GM19455 (cell line): Measurements from ENCODE around the gene CCDC71.

Experiments used
- ATAC-seq: cut with Tn5 transposase; IDR thresholded peaks from one replicate; pipeline ENCODE4 v1.9.1; 2021; ENCODE audit not compliant: unreplicated experiment

Gene CCDC71

DNA sequence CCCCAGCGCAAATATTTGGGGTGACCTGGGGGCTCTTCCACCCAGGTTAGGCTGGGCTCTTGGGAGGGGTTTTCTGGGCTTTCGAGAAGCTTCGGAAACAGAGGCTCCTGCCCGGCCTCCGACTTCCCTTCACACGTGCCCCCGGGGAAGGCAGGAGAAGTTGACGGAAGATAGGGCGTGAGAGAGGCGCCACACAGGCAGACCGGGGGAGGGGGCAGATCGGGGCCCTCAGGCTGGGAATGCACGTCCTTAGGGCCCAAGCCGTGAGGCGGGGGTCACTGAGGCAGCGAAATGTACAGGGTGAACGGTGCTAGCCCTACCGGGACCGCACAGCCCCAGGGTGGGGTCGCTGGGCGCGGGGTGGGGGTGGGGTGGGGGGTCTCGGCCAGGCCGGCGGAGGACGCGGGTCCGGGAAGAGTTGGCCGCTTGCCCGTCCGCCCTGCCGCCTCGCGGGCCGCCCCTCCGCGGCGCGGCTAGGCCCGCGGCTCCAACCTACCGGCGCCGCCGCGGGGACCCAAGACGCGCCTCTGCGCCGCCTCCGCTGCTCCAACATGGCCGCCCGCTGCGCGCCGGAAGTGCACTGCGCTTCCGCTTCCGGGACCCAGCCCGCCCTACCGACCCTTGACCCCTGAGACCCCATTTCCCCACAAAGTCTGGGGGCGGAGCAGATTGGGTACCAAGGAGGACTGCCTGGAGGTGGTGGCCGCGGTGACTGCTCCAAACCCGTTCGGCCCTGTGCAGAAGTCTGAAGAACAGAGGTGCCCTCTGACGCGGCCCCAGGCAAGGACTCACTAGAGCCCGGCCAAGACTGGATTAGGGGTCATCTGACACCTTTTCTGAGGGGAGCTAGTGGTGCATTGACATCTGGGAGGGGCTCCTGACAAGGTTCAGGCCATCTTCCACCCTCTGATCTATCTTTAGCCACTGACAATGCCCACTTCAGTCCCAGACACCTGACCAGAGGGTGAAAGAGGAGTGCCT is at the start of gene CCDC71:
Gene CCDC71 (minus strand): TSS at position 561 of the 981 bp plus-strand sequence. CDS start 2,123 bp downstream, outside the sequence.
- peak; percentile 58 for ATAC-seq

DNA sequence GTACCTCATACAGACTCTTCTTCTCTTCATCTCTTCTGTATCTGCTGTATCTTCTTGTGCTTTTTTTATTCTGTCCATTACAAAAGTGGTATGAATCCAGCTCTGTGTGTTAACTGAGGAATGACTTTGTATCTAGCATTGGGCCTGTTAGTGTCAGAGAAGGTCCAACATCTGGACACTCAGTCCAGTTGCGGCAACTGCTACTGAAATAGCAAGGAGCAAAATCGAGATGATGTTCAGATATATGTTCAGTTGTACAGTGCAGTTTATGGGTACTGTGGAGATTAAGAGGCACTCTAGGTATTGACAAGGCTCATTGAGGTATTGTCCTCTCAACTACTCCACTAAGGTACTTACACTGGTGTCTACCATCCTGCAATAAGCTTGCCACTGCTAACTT is 47.9 kb upstream of the CCDC71 start:
- ATAC-seq = no peak

DNA sequence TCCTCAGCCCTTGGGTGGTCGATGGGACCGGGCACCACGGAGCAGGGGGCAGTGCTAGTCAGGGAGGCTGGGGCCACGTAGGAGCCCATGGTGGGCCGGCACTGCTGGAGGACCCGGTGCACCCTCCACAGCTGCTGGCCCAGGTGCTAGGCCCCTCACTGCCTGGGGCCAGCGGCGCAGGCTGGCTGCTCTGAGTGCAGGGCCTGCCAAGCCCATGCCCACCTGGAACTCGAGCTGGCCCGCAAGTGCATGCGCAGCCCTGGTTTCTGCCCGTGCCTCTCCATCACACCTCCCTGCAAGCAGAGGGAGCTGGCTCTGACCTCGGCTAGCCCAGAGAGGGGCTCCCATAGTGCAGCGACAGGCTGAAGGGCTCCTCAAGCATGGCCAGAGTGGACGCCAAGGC is 47.4 kb upstream of the CCDC71 start:
- ATAC-seq = no peak

DNA sequence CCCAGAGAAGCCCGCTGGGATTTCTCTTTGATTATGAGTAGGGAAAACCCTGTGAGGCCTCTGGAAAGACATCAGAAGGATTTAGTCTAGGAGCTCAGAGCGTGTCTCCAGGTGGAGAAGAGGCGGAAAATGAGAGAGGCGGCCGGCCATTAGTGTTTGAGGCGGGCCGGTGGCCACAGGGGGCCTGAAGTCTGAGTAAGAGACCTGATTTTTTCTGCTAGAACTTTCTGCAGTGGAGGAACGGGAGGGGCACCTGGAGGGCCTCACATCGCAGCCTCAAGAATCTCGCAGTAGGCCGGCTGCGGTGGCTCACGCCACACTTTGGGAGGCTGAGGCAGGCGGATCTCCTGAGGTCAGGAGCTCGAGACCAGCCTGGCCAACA is 33.8 kb upstream of the CCDC71 start:
- no peak for ATAC-seq

DNA sequence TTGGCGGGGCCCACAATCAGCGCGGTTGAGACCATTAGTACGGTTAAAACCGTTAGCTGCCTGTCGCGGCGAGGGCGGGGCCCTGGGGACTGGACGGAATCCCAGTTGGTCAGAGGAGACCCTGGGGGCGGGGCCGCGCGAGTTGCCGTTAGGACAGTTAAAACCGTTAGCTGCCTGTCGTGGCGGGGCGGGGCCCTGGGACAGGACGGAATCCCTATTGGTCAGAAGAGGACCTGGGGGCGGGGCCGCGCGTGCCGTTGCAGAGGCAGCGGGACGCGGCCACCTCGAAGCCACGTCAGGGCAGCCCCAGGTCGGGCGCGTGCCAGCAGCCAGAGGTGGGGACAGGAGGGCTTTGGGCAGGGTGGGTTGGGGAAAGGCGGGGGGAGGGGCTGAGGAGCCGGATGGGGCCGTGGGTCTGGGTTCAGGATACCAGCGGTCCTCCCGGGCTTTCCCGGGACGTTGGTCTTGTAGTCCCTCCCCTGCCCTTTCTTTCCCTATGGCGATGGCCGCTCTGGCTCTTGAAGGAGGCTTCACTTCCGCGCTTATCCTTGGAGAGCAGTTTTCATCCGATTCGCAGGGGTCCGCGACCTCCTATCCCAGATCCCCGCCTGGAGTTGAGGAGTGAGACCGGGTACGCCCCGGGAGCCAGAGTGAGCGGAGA is 33.2 kb upstream of the CCDC71 start:
- no peak for ATAC-seq

DNA sequence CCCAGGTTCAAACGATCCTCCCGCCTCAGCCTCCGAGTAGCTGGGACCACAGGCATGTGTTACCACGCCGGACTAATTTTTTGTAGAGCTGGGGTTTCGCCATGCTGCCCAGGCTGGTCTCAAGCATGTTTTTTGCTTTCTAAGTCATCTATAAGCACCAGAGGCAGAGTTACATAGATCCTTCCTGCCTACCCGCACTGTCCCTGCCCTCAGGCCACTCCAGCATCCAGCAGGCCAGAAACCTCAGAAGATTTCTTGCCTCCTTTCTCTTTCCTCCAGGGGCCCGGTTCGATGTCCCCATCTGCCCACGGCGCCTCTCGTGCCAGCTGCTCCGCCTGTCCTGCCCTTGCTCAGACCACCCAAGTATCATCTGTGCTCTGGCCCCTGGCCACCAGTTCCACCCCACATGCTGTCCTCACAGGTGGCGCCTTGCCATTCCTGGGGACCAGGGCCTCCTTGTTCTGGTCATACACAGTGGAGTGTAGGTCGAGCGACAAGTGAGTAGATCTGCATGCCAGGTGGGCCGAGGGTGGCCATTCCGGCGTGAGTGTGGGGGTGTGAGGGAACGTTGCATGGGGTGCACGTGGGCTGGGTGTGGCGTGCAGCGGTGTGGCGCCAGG is 32.6 kb upstream of the CCDC71 start:
- ATAC-seq = no peak

DNA sequence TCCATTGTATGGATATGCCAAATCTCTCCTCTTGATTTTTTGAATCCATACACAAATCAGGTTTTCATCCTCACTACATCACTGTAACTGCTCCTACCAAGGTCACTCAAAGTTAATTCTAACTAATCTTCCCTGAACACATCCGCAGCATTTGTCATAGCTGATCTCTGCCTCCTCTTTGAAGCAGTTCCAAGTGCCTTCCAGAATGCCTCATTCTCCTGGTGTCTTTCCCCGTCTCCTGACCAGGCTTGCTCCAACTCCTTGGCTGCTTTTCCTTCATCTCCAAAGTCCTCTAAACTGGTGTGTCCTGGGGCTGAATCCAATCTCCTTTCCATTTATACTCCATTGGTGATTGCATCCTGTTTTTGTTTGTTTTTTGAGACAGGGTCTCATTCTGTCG is 32.0 kb upstream of the CCDC71 start:
- no peak for ATAC-seq

DNA sequence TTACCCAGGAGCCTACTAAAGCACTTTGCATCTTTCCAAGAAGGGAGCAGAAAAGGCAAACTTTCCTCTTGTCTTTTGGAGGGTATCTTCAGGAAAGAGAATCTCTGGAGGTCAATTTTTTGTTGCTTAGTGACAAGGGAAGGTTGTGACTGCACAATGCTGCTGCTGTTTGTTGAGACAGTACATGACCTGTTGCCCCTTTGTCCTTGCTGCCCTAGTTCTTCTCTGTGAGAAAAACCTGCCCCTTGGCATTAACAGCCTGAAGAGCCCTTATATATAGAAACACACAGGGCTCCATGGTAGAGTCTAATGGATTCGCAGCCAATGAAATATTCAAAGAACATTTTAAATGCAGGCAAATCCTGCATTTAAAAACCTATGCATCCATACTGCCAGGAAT is 25.6 kb upstream of the CCDC71 start:
- no peak for ATAC-seq

DNA sequence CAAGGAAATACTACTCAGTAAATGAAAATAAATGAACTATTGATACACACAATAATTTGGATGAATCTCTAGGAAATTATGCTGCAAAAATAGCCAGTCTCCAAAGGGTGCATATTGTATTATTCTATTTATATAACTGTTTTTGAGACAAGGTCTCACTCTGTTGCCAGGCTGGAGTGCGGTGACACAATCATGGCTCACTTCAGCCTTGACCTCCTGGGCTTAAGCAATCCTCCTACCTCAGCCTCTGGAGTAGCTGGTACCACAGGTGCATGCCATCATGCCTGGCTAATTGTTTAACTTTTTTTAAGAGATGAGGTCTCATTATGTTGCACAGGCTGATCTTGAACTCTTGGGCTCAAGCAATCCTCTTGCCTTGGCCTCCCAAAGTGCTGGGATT is 17.7 kb upstream of the CCDC71 start:
- no peak for ATAC-seq

DNA sequence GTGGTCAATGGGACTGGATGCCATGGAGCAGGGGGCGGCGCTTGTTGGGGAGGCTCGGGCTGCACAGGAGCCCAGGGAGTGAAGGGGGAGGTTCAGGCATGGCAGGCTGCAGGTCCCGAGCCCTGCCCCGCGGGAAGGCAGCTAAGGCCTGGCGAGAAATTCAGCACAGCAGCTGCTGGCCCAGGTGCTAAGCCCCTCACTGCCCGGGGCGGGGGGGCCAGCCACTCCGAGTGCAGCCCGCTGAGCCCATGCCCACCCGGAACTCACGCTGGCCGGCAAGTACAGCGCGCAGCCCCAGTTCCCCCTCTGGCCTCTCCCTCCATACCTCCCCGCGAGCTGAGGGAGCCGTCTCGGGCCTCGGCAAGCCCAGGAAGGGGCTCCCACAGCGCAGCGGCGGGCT is 16.6 kb upstream of the CCDC71 start:
- ATAC-seq = no peak

DNA sequence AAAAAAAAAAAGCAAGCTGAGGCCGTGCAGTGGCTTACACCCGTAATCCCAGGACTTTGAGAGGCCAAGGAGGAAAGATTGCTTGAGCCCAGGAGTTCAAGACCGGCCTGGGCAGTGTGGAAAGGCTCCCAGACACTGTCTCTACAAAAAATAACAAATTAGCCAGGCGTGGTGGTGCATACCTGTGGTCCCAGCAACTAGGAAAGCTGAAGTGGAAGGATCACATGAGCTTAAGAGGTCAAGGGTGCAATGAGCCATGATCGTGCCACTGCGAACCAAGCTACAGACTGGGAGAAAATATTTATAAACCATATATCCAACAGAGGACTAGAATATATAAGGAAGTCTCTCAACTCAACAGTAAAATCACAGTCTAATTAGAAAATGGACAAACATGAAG is 15.2 kb upstream of the CCDC71 start:
- no peak for ATAC-seq

DNA sequence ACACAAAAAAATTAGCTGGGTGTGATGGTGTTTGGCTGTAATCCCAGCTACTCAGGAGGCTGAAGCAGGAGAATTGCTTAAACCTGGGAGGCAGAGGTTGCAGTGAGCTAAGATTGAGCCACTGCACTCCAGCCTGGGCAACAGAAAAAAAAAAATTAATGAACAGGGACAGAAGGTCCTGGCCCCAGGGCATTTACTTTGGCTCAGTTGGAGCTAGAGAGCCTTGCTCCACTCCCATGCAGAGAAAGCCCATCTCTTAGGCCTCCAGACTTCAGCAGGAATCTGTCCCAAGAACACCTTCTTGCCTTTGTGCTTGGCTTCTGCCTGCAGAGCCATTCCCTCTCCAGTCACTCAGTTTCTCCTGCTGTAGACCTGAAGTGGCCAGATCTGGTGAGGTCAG is 14.0 kb upstream of the CCDC71 start:
- ATAC-seq = no peak

DNA sequence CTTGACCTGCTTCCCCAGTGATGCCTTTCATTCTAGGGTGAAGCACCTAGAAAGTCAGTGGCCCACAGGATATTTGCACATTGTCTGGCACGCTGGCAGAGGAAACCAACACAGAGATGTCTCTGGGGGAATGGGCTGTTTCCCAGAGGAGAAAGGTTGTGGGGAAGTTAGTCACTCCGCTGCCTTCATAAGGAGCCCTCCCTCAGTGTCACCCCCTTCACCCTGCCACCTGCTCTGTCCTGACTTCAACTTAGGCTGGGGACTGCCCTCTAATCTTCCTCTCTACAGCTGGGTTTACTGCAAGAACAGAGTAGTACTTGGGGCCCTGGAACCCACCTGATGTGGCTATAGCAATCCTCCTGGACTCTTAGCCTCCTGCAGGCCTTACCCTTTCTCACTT is 10.9 kb upstream of the CCDC71 start:
- no peak for ATAC-seq

DNA sequence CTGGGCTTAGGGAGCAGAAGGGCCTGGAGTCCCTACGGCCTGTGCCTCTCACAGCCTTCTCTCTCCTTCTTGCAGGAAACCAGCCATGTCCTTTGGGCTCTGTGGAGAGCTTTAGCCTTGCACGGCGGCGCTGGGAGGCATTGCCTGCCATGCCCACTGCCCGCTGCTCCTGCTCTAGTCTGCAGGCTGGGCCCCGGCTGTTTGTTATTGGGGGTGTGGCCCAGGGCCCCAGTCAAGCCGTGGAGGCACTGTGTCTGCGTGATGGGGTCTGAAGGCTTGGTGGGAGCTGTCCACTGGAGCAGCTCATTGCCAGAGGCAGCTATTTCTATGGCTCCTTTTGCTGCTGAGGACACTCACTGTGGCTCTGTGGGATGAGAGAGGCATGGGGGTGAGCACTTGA is 9.4 kb upstream of the CCDC71 start:
- no peak for ATAC-seq

DNA sequence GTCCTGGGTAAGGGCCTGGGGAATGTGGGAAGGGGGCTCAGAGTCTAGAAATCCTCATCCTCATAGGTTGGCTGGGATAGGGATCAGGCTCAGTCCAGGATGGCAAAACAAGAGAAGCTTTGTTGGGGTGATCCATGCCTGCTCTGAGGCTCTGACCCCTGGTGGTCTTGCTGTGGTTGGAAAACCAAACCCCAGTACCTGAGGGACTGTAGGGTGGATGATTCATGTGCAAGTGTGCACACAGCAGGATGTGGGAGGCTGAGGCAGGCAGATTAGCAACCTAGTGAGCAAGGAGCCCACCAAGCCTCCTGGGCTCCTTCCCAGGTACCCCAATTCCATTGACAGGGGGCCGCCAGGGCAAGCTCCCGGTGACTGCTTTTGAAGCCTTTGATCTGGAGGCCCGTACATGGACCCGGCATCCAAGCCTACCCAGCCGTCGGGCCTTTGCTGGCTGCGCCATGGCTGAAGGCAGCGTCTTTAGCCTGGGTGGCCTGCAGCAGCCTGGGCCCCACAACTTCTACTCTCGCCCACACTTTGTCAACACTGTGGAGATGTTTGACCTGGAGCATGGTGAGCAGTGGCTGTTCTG is 8.4 kb upstream of the CCDC71 start:
- ATAC-seq = no peak

DNA sequence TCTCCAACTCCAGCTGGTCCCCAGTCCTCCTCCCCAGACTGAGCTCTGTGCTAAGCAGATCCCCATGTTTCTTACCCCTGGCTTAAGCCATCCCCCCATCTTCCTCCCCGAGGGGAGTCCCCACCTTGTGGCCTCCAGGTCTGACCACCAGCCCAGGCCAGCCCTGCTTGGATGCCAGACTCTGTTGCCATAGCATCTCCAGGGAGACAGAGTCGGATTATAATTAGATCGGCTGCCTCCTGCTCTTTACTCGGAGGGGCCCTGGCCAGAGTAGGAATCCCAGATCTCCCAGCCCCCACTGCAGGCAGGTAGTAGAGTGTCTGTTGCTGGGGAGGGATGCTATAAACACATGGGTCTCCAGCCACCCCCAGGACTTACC is 7.7 kb upstream of the CCDC71 start:
- no peak for ATAC-seq

DNA sequence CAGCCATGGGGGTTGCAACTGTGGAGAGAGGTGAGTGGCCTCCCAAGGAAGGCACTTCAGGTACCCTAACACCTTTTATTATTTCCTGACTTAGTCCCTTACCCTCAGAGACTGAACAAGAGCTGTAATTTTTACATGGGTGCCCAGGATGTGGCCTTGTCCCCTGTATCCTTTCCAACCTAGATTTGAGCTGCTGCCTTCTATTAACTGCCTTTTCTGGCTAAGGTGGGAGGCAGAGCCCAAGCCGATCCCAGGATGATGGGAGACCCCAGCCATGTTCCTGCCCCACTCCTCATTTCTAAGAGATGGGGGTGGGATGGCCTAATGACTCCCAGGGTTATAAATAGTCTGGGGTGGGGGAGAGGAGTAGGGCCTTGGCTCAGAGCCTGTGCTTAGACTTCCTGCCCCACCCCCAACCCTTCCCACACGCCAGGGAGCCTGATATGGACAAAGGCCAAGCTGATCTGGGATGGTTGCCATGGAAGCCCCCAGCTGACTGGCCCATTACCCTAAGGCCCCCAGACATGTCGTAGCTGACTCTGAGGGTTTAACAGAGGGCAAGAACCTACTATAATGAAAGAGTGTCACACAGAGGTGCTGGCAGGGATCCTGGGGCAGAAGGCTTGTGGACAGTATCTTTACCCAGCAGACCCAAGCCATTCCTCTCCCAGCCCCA is 7.1 kb upstream of the CCDC71 start:
- no peak for ATAC-seq

DNA sequence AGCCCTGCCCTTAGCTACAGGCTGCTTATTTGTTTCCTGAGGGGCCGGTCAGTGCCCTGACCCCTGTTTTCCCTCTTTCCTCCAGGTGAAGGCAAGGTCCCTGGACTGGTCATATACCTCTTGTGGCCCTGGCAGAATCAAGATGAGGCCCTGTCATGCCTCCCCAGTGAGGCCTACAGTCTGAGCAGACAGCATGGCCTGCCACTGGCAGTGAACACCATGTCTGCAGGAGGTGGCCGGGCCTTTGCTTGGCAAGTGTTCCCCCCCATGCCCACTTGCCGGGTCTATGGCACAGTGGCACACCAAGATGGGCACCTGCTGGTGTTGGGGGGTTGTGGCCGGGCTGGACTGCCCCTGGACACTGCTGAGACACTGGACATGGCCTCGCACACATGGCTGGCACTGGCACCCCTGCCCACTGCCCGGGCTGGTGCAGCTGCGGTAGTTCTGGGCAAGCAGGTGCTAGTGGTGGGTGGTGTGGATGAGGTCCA is 6.5 kb upstream of the CCDC71 start:
- no peak for ATAC-seq

DNA sequence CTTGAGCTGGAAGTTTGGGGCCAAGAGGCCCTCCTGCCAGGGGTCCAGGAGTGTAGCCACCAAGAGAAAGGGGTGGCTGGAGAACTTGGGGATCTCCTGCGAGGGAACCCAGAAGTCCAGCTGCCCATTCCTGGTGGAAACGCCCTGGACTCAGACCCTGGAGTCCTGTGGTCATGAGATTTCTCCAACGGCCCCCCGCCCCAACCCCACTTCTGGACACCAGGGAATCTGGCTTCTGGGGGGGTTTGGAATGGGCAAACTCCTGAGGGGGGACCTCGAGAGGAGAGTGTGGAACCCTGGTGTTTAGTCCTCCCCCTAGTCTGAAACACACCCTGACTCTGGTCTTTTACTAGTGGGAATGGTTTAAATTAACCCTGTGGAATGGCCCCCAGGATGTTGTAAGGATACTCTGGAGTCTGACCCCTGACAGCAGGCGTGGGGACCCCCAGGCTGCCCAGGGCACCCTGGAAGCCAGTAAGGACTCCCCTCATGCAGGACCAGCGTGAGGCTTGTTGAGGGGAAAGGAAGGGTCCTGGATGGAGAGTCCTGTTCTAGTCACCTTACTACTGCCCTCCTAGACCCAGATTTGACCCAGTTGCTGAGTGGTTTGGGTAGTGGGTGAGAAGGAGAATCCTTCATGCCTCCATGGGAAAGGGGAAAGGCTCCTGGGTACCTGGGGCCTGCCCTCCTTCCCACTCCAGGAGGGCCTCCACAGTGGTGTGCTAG is 5.8 kb upstream of the CCDC71 start:
- ATAC-seq = no peak

DNA sequence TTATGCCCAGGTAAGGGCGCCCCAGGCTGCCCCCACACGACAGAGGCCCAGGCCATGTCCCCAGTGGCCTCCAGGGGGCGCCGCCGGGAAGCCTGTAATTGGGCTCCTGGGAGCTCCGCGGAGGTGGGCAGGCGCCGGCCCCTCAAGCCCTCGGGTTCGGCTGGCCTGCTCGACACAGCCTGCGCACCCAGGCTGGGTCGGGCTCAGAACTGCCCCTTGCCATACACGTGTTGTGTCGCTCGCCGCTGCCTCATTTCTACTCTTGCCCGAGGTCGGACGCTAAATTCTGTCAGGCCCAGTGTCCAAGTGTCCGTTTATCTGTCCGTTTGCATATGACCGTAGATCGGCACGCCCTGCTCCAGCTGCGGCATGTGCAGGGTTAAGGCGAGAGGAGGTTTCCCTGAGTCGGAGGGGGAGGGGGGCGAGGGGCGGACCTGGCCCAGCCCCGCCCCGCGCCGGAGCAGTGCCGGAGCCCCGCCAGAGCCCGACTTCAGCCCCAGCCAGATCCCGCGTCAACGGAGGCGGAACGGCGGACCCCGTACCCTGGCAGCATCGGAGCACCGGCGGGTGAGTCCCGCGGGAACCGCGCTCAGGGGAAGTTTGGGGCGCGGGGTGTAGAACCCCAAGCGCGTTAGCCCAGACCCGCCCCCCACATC is 5.1 kb upstream of the CCDC71 start, which contains the start of gene KLHDC8B:
Gene KLHDC8B (plus strand): TSS at position 480 of the 656 bp plus-strand sequence. CDS start 1,172 bp downstream, outside the sequence.
- peak; percentile 56 for ATAC-seq
